ENCODE measurements around the gene UBE2G2.

- no peak for TF ChIP-seq MAX (IDR thresholded peaks at IDR 0.05)
- no peak for TF ChIP-seq CTCF (IDR thresholded peaks at IDR 0.05; ENCODE audit: low read depth, low read length, missing input control)
Measured at GRCh38 chr21:44757731-44758130, 43.9 kb downstream of the UBE2G2 start.
